Activated CD4-positive, alpha-beta memory T cell treated with anti-CD3 and anti-CD28 coated beads for 36 hours (primary cell): Measurements from ENCODE around the gene LRRC75B. TPM values are rescaled to one million over a fixed set of nuclear protein-coding genes. Genes with fewer than 3 reads are reported as not detected.

Experiments used
- CTCF ChIA-PET: fragments of 350-600 bp; sonication (Branson Sonifier 250); formaldehyde crosslinking; loops from one replicate; lab custom pipeline; 2021; ENCODE audit warnings: antibody characterized with exemption, inconsistent platforms; lab: Charles Lee
- POLR2A ChIA-PET: fragments of 350-600 bp; sonication (Branson Sonifier 250); formaldehyde crosslinking; loops from one replicate; lab custom pipeline; 2021; ENCODE audit warnings: antibody characterized with exemption; lab: Charles Lee
- DNase-seq: peaks from one replicate; pipeline ENCODE4 v3.0.0-alpha.2; 2020
- H3K27ac Mint-ChIP-seq: one replicate; pipeline ENCODE4 v1.8.0; 2021; ENCODE audit warnings: mixed read lengths
- H3K27me3 Mint-ChIP-seq: one replicate; pipeline ENCODE4 v1.8.0; 2021; ENCODE audit warnings: mixed read lengths
- H3K36me3 Mint-ChIP-seq: one replicate; pipeline ENCODE4 v1.8.0; 2021; ENCODE audit warnings: mixed read lengths
- H3K4me1 Mint-ChIP-seq: one replicate; pipeline ENCODE4 v1.8.0; 2021; ENCODE audit warnings: low read depth, mixed read lengths
- H3K4me3 Mint-ChIP-seq: one replicate; pipeline ENCODE4 v1.8.0; 2021; ENCODE audit warnings: mild to moderate bottlenecking, mixed read lengths
- H3K9me3 Mint-ChIP-seq: one replicate; pipeline ENCODE4 v1.8.0; 2021; ENCODE audit warnings: mixed read lengths
- intact Hi-C: fragments of 100-400 bp; cut with micrococcal nuclease; formaldehyde crosslinking; loops from one replicate; pipeline ENCODE4 v1.15.1; 2023
- total RNA-seq, 2 experiments: library from RNA; stranded (reverse); gene quantifications; one replicate each; pipeline ENCODE4 v1.2.3, GENCODE V29; 2021

The LRRC75B gene
- total RNA-seq, 2 experiments from 2014 or later, result 1.1 to 1.2 TPM

- intact Hi-C loops, result no loop called here
- POLR2A ChIA-PET, result no interaction called here
- no peak overlapping the region for H3K27ac Mint-ChIP-seq
- H3K9me3 Mint-ChIP-seq, result no peaks in the 10 kb centered on the region
- no peaks in the 10 kb centered on the region for H3K4me1 Mint-ChIP-seq
- peaks cover 44% of the 10 kb centered on the region for H3K36me3 Mint-ChIP-seq
- H3K4me3 Mint-ChIP-seq, result no peak overlapping the region
- no peaks in the 10 kb centered on the region for H3K27me3 Mint-ChIP-seq
- DNase-seq, result no peak
- CTCF ChIA-PET, result no interaction called here
Measured at GRCh38 chr22:24542641-24543040, 50.2 kb downstream of the LRRC75B start.

- ChIA-PET CTCF (no interaction called here), POLR2A (interaction anchor here (0.6 kb wide), 1 partner anchor 14 kb away, joined by 4 read pairs; no protein-coding TSS in a partner anchor)
- H3K27ac Mint-ChIP-seq, result no peak overlapping the region
- H3K4me3 Mint-ChIP-seq, result no peak overlapping the region
- intact Hi-C loops, result no loop called here
- no peaks in the 10 kb centered on the region for H3K4me1 Mint-ChIP-seq
- H3K9me3 Mint-ChIP-seq, result no peaks in the 10 kb centered on the region
- no peaks in the 10 kb centered on the region for H3K27me3 Mint-ChIP-seq
- no peak for DNase-seq
- peaks cover 39% of the 10 kb centered on the region for H3K36me3 Mint-ChIP-seq
Measured at GRCh38 chr22:24541681-24542515, 51.0 kb downstream of the LRRC75B start.

- CTCF ChIA-PET, result no interaction called here
- no peaks in the 10 kb centered on the region for H3K27me3 Mint-ChIP-seq
- DNase-seq, result no peak
- POLR2A ChIA-PET, result interaction anchor here (1.7 kb wide), 1 partner anchor 13 kb away, joined by 5 read pairs; no protein-coding TSS in a partner anchor
- H3K9me3 Mint-ChIP-seq, result no peaks in the 10 kb centered on the region
- H3K4me3 Mint-ChIP-seq, result no peak overlapping the region
- peaks cover 32% of the 10 kb centered on the region for H3K36me3 Mint-ChIP-seq
- no peak overlapping the region for H3K27ac Mint-ChIP-seq
- intact Hi-C loops, result no loop called here
- no peaks in the 10 kb centered on the region for H3K4me1 Mint-ChIP-seq
Measured at GRCh38 chr22:24540470-24540869, 52.4 kb downstream of the LRRC75B start.

- H3K27ac Mint-ChIP-seq, result no peak overlapping the region
- ChIA-PET CTCF (interaction anchor here (0.7 kb wide), 1 partner anchor 10 kb away, joined by 3 read pairs; no protein-coding TSS in a partner anchor), POLR2A (interaction anchor here (1.0 kb wide), 1 partner anchor 8 kb away, joined by 4 read pairs; no protein-coding TSS in a partner anchor)
- H3K27me3 Mint-ChIP-seq, result no peaks in the 10 kb centered on the region
- no peak overlapping the region for H3K4me3 Mint-ChIP-seq
- no peak for DNase-seq
- no peaks in the 10 kb centered on the region for H3K9me3 Mint-ChIP-seq
- no peaks in the 10 kb centered on the region for H3K4me1 Mint-ChIP-seq
- intact Hi-C loops, result no loop called here
- peaks cover 13% of the 10 kb centered on the region for H3K36me3 Mint-ChIP-seq
Measured at GRCh38 chr22:24536089-24536488, 56.8 kb downstream of the LRRC75B start.

Other genes with a start within 250 kb of the LRRC75B start
- gene ADORA2A, start 165.5 kb downstream of the LRRC75B start, total RNA-seq, result 10 to 100 TPM; 30.5 to 33.0 TPM
- under 1 TPM; 0.19 to 0.31 TPM for gene UPB1, start 97.7 kb downstream of the LRRC75B start, total RNA-seq
- gene GUCD1, start 37.9 kb downstream of the LRRC75B start, total RNA-seq, result 10 to 100 TPM; 94.2 to 99.5 TPM
- gene SNRPD3, start 37.1 kb downstream of the LRRC75B start, total RNA-seq, result 100 to 1,000 TPM; 131 TPM
- 10 to 100 TPM; 39.5 to 41.5 TPM for gene GGT1, start 10.1 kb upstream of the LRRC75B start, total RNA-seq
- not detected for gene PIWIL3, start 181.6 kb upstream of the LRRC75B start, total RNA-seq
- gene SGSM1, start 213.1 kb upstream of the LRRC75B start, total RNA-seq, result under 1 TPM; 0.29 to 0.38 TPM